Stomach (tissue), 9 donors: Measurements from ENCODE around the gene MAGI2. TPM values are rescaled to one million over a fixed set of nuclear protein-coding genes. Genes with fewer than 3 reads are reported as not detected.

Experiments used
- DNase-seq, 2 donors: peaks; one replicate each; pipeline versions ENCODE4 v3.0.0 to v3.0.0-alpha.2; 2013 to 2019
- H3K27ac ChIP-seq, 5 donors: fragments of 200-600 bp in 4 of 5; sonication (generic) in 4 of 5; one replicate each; pipeline ENCODE4 v1.5.1; 2013 to 2019; ENCODE audit warnings: mild to moderate bottlenecking in 1 of 5, moderate library complexity in 1 of 5
- H3K27me3 ChIP-seq, 3 donors: fragments of 200-600 bp; sonication (generic); one replicate each; pipeline ENCODE4 v1.5.1; 2017 to 2019; ENCODE audit warnings: mixed run types in 1 of 3
- H3K36me3 ChIP-seq, 4 donors: fragments of 200-600 bp; sonication (generic); 1 replicate in 3 of 4; 2 replicates in 1 of 4; pipeline ENCODE4 v1.5.1; 2016 to 2019
- H3K4me1 ChIP-seq, 4 donors: fragments of 200-600 bp; sonication (generic); one replicate each; pipeline ENCODE4 v1.5.1; 2016 to 2019
- H3K4me3 ChIP-seq, 4 donors: fragments of 200-600 bp; sonication (generic) in 3 of 4; one replicate each; pipeline ENCODE4 v1.5.1; 2016 to 2019; ENCODE audit warnings: mild to moderate bottlenecking in 1 of 4
- H3K9me3 ChIP-seq, 4 donors: fragments of 200-600 bp; sonication (generic); one replicate each; pipeline ENCODE4 v1.5.1; 2016 to 2019
- EP300 ChIP-seq: sonication (generic); formaldehyde crosslinking; IDR thresholded peaks from one replicate; pipeline ENCODE4 v1.6.1; 2017; ENCODE audit warnings: antibody characterized with exemption
- POLR2A ChIP-seq, 4 donors: fragments of 450-650 bp; IDR thresholded peaks; one replicate each; pipeline ENCODE4 v1.6.1; 2016; ENCODE audit warnings: antibody characterized with exemption in 4 of 4, control low read depth in 2 of 4, mild to moderate bottlenecking in 1 of 4, moderate library complexity in 1 of 4
- POLR2AphosphoS5 ChIP-seq, 3 donors: sonication (generic); formaldehyde crosslinking; IDR thresholded peaks; one replicate each; pipeline ENCODE4 v1.6.1; 2016; ENCODE audit warnings: antibody characterized with exemption in 3 of 3
- WGBS, 5 donors: extraction: QIAGEN DNeasy Blood & Tissue Kit in 3 of 5; methylation state at CpG; one replicate each; pipeline versions ENCODE4 v1.1.5 to v1.1.7; 2013 to 2018; 5-methylcytosine and 5-hydroxymethylcytosine counted together
- intact Hi-C: fragments of 100-400 bp; cut with DNase I; formaldehyde crosslinking; loops from one replicate; pipeline ENCODE4 v1.15.1; 2023; ENCODE audit warnings: low total_unique reads
- polyA plus RNA-seq, 3 donors: library from polyadenylated mRNA; stranded (reverse); fragments of 200-250 nt; gene quantifications; one replicate each; pipeline ENCODE4 v1.2.3, GENCODE V29; 2013
- total RNA-seq, 5 donors: library from RNA; depleted of rRNA; stranded (reverse); fragments of >200 nt; gene quantifications; one replicate each; pipeline versions ENCODE4 v1.1.0 to v1.2.3, GENCODE V29; 2014 to 2016
- TF ChIP-seq, protein P1 (sequence below), 7 experiments: fragments of 450-650 bp in 4 of 7; fragments of 200-600 bp in 3 of 7; sonication (generic) in 3 of 7; IDR thresholded peaks; one replicate each; pipeline ENCODE4 v1.5.1; 2016 to 2019; ENCODE audit warnings: antibody characterized with exemption in 7 of 7, control low read depth in 2 of 7, mild to moderate bottlenecking in 1 of 7
- donor health status: healthy with polysubstance abuse.
- donor health status: Bipolar disorder and iron deficiency.
- donor health status: healthy.

Gene MAGI2
- total and polyA plus RNA-seq, 8 donors: 0.92 to 53.9 (median 5.8) TPM

DNA sequence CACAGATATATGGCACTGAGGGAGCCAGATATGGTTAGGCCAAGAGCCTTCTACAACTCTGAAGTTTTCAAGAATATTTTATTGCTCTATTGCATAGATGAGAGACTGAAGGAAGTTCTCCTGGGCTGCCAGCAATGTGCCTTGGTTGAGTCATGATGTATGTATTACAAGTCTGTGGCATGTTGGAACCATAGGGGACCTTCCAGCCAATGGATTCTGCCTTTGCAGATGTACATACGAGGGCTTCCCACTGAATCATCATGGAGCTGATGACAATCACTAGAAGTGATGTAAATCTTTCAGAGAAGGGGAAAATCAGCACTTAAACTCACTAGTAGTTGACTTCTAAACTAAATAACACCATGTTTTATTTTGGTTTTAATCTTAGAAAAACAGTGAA, 1235.4 kb downstream of the MAGI2 start:
- TF ChIP-seq POLR2AphosphoS5 (IDR thresholded peaks at IDR 0.05) (no peak), EP300 (no peak), POLR2A (IDR thresholded peaks at IDR 0.05) (no peak)
- TF ChIP-seq, protein P1, sequence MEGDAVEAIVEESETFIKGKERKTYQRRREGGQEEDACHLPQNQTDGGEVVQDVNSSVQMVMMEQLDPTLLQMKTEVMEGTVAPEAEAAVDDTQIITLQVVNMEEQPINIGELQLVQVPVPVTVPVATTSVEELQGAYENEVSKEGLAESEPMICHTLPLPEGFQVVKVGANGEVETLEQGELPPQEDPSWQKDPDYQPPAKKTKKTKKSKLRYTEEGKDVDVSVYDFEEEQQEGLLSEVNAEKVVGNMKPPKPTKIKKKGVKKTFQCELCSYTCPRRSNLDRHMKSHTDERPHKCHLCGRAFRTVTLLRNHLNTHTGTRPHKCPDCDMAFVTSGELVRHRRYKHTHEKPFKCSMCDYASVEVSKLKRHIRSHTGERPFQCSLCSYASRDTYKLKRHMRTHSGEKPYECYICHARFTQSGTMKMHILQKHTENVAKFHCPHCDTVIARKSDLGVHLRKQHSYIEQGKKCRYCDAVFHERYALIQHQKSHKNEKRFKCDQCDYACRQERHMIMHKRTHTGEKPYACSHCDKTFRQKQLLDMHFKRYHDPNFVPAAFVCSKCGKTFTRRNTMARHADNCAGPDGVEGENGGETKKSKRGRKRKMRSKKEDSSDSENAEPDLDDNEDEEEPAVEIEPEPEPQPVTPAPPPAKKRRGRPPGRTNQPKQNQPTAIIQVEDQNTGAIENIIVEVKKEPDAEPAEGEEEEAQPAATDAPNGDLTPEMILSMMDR (IDR thresholded peaks at IDR 0.05): no peak
- intact Hi-C loops: no loop called here
- Histone ChIP-seq H3K36me3 (no peaks in the 10 kb centered on the region), H3K9me3 (no peaks in the 10 kb centered on the region), H3K27ac (no peak overlapping the region), H3K27me3 (no peaks in the 10 kb centered on the region), H3K4me1 (no peaks in the 10 kb centered on the region), H3K4me3 (no peak overlapping the region)
- DNase-seq: no peak
- 78 to 96% (median 79%) methylated on average over 1 of the region's 1 CpG for WGBS, 5 donors

DNA sequence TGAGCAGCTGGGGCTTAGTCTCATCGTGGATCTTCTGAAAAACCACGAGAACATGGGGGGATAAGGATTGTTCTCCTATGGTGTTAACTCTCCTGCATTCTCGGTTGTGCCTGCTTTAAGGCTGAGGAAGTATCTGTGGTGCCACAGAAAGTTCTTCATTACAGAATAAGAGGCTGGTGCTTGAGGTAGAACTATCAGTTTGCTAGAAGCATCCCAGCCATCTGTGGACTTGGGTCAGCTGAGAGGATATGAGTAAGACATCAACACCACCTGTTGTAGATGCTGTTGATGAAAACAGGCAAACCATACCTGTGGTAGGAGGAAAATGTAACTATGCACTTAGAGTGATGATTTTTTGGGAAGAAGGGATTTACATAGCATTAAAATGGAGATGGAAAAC, 1238.3 kb downstream of the MAGI2 start:
- intact Hi-C loops: no loop called here
- TF ChIP-seq, protein P1 (IDR thresholded peaks at IDR 0.05): no peak
- no peaks in the 10 kb centered on the region for H3K27me3 ChIP-seq
- no peaks in the 10 kb centered on the region for H3K9me3 ChIP-seq
- 80 to 88% (median 82%) methylated on average over 3 of the region's 3 CpGs for WGBS, 5 donors
- no peak overlapping the region for H3K4me3 ChIP-seq
- H3K36me3 ChIP-seq: no peaks in the 10 kb centered on the region
- DNase-seq: no peak
- no peaks in the 10 kb centered on the region for H3K4me1 ChIP-seq
- H3K27ac ChIP-seq: no peak overlapping the region

DNA sequence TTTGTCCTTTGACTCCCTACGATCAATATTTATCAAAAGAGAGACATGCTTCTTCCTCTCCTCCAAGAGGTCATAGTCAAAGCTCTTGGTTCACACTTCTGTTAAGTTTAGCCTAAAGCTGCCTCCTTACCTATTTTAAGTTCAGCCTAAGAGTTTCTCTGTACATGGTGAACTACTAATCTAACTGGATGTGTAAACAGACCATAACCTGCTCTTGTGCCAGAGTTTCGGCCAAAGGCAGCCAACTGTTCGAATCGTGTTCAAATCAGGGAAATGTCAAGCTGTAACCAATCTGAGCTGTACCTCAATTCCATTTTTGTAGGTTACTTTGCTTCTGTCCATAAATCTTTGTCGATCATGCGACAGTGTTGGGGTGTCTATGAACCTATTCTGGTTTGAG, 1240.1 kb downstream of the MAGI2 start:
- TF ChIP-seq EP300 (no peak), POLR2AphosphoS5 (IDR thresholded peaks at IDR 0.05) (no peak), POLR2A (IDR thresholded peaks at IDR 0.05) (no peak)
- TF ChIP-seq, protein P1 (IDR thresholded peaks at IDR 0.05): no peak
- no peak for DNase-seq
- H3K9me3 ChIP-seq: no peaks in the 10 kb centered on the region
- H3K27me3 ChIP-seq: no peaks in the 10 kb centered on the region
- H3K4me1 ChIP-seq: no peaks in the 10 kb centered on the region
- 49 to 73% (median 71%) methylated on average over 6 of the region's 6 CpGs for whole genome bisulfite sequencing, 5 donors
- intact Hi-C loops: no loop called here
- no peak overlapping the region for H3K4me3 ChIP-seq
- H3K36me3 ChIP-seq: no peaks in the 10 kb centered on the region
- H3K27ac ChIP-seq: no peak overlapping the region

DNA sequence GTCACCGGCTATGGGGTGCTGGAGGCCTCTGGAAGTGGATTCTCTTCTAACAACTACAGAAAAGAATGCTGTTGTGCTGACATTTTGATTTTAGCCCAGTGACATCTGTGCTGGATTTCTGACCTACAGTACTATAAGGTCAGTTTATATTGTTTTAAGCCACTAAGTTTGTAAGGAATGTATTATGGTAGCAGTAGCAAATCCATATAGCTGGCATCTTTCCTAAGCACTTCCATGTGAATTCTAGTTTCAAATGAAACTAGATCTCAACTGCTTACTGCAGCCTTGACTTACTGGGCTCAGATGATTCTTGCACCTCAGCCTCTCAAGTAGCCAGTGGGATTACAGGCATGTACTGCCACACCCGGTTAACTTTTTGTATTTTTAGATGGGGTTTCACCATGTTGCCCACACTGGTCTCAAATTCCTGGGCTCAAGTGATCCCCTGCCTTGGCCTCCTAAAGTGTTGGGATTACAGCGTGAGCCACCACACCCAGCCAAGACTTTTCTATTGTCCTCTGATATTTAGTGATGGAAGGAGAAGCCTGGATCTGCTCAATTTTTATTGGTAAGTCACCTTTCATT, 1240.9 kb downstream of the MAGI2 start:
- DNase-seq: no peak
- H3K27ac ChIP-seq: no peak overlapping the region
- intact Hi-C loops: no loop called here
- no peaks in the 10 kb centered on the region for H3K36me3 ChIP-seq
- no peaks in the 10 kb centered on the region for H3K4me1 ChIP-seq
- H3K27me3 ChIP-seq: no peaks in the 10 kb centered on the region
- WGBS, 5 donors: 88 to 94% (median 92%) methylated on average over 3 of the region's 3 CpGs
- TF ChIP-seq POLR2AphosphoS5 (IDR thresholded peaks at IDR 0.05) (no peak), EP300 (no peak), POLR2A (IDR thresholded peaks at IDR 0.05) (no peak)
- TF ChIP-seq, protein P1 (IDR thresholded peaks at IDR 0.05): no peak
- no peaks in the 10 kb centered on the region for H3K9me3 ChIP-seq
- no peak overlapping the region for H3K4me3 ChIP-seq
